Eye (tissue), 1 donor: ENCODE measurements around the gene BTG2.
"Not testable (repeated sequence)": the region's sequence is repeated elsewhere in the genome, so short reads cannot be mapped to it uniquely, and the experiment has no call there.

Experiments used
- DNase-seq: peaks from one replicate; pipeline ENCODE4 v3.0.0-alpha.2; 2015

The BTG2 gene

GRCh38 chr1:203304919-203305808, at the start of gene BTG2:
TSS of gene BTG2 (plus strand) at chr1:203305519. CDS start at chr1:203305607, 88 bp downstream.
- peak; percentile 96 for DNase-seq

GRCh38 chr1:203256636-203257035, 48.7 kb upstream of the BTG2 start:
- not testable (repeated sequence) for DNase-seq

DNA sequence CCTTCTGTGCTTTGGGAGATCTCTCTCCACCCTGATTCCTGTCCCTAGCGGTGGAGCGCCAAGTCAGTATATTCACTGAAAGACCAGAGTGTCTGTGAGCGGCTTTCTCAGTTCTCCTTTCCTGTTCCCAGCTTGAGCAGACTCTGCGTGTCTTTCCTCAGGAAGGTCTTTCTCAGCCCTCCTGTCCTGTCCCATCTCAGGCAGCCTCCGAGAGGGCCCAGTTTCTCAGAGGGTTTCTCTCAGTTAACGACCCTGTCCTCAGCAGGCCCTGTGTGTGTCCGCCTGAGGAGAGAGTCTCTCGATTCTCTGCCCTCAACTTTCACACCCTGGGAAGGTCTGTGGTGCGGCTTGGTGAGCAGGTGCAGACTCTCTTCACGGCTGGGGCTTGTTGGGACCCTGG, 41.8 kb upstream of the BTG2 start:
- DNase-seq: no peak

- DNase-seq: peak; percentile 17
These were observed 41.2 kb upstream of the BTG2 start for GRCh38 chr1:203264052-203264501.

DNA sequence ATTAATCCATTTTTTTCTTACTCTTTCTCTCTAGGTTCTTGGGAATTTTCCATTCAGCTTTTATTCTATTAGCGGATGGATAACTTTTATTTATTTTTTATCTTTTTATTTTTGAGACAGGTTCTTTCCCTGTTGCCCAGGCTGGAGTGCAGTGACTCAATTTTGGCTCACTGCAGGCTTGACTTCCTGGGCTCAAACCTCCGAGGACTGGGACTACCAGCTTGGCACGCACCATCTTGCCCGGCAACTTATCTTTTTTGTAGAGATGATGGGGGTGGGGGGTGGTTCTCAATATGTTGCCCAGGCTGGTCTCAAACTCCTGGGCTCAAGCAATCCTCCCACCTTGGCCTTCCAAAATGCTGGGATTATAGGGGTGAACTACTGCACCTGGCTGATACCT, 39.8 kb upstream of the BTG2 start:
- DNase-seq: no peak

DNA sequence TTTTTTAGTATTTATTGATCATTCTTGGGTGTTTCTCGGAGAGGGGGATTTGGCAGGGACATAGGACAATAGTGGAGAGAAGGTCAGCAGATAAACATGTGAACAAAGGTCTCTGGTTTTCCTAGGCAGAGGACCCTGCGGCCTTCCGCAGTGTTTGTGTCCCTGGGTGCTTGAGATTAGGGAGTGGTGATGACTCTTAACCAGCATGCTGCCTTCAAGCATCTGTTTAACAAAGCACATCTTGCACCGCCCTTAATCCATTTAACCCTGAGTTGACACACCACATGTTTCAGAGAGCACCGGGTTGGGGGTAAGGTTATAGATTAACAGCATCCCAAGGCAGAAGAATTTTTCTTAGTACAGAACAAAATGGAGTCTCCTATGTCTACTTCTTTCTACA, 39.2 kb upstream of the BTG2 start:
- not testable (repeated sequence) for DNase-seq

DNA sequence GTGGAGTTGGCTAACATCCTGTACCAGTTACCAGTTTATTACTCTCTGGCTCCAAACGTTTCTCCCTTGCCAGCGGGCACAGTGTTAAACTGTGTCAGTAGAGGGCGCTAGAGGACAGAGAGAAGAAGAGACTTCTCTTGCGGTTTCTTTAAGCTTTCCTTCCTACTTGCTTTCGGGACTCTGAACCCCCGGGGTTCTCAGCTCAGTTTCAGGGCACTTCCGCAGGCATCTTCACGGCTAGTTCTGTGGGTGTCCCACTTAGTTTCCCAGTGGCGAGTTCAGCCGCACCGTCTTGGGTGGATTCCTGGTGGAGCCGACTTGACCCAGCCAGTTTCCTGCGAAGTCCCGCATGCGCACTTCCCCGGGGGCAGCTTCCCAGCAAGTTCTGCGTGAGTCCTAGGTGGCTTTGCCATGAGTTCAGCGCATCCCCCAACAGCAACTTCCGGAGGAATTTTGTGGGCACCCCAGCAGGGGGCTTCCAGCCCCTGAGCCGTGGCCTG, 37.9 kb upstream of the BTG2 start:
- peak; percentile 98 for DNase-seq

GRCh38 chr1:203267912-203268311, 37.4 kb upstream of the BTG2 start:
- DNase-seq: no peak

DNA sequence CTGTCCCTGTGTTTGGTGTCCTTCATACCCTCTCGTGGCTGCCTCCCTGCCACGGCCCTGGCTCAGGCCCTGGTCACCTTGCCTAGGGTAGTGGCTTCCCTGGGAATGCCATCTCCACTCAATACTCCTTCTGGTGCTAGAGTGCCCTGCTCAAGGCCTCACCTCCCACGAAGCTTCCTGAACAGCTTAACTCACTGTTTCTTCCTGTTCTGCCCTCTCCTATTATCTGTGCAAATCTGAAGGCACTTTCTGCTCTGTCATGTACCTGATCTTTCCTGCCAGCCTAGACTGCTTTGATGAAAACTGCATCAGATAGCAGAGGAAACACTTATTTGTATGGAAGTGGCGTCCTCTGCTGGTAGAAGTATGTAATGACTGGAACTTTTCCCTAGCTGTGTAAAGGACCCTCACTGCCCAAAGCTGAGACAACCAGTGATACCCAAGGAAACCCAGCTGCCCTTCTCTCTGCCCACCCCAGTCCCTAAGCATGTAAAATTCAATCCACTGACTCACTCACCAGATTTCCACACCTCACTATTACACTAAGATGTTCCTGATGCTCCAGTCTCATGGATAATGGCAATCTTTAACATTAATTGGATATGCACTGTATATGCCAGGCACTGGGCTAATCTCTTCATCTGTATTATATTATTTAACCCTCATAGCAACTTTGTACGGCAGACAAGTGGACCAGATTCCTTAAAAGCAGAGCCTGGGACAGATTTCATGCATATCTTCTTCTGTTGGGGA, 36.2 kb upstream of the BTG2 start:
- DNase-seq: peak; percentile 90

- DNase-seq: no peak
These were observed 35.7 kb upstream of the BTG2 start for GRCh38 chr1:203269654-203270020.

GRCh38 chr1:203270448-203270847, 34.9 kb upstream of the BTG2 start:
- no peak for DNase-seq

DNA sequence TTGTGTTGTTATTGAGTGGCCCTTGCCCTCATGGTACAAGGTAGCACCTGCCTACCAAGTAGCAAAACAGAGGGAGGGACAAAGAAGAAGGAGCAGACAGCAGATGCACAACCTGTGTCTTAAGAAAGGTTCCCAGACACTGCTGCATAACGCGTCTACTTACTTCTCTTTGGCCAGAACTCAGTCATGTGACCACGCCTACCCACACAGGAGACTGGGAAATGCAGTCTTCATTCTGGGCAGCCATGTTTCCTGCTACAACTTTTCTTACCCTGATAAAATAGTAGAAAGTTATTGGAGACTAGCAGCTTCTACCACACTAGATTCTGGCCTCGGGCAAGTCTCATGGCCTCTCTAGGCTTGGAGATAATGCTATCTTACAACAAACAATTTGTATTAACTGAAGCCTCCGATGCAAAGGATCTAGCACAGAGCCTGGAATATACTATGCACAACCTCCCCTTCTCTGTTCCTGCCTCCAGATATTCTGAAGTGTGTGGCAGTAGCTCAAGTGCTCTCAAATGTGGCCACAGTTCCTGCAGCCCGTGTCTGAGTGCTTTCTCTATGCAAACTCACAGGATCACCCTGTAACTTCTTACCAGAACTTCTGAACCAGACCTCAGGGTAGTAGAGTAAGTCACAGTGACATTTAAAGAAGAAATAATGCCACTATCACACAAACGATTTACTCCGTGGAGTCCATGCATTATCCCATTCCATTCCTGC, 34.1 kb upstream of the BTG2 start:
- peak; percentile 78 for DNase-seq

- no peak for DNase-seq
These were observed 33.2 kb upstream of the BTG2 start for GRCh38 chr1:203271962-203272632.

DNA sequence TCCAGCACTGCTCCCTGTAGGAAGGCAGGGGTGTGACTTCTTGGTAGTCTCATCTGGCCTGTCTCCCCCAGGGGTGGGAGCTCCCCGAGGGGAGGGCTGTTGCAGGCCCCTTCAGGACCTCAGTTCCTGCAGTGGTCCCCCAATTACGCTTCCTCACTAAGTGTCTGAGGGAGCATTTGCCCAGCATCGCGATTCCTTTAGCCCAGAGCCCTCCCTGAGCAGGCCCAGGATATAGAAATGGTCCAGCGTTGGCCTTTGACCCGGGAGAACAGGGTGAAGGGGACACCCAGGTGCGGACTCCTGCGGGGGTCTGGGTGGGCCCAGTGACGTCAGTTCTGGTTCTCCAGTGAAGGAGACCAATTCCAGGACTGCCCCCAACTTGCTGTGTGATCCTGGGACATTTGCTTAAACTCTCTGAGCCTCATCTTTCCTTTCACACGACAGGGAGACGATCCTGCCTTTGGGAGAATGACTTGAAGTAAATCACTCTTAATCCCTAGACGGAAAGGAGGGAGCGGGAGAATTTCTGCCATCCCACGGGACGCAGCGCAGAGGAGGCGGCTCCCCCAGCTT, 32.6 kb upstream of the BTG2 start:
- no peak for DNase-seq

GRCh38 chr1:203273206-203273868, 32.0 kb upstream of the BTG2 start:
- DNase-seq: peak; percentile 97

DNA sequence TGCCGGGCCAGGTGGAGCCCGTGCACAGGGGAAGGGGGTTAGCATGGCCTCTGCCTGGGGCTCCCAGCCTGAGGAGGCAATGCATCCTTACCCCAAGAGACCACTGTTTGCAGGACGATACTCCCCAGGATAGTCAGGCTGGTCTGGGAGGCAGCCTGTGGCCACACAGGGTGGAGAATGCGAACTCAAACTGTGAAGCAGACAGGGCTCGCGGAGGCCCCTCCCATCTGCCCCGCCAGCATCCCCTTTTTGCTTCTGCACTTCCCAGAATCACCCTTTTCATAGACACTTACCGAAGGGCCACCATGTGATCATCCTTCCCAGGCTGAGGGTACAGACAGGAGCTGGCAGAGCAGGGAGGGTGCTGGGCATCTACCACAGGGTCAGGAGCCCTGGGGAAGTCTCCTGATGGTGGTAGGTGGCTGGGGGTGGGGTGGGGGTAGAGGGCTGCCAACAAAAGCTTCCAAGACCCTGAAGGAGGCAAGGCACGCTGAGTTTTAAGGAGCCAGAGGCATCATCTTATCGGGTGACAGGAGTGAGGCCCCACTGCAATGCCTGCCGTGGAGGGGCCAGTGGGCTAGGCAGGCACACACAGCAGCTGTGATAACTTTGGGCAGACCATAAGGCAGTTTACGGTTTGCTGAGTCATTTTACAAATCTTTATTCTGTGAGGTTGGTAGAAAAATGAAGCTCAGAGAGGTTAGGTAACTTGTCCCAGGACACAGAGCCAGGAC, 31.3 kb upstream of the BTG2 start:
- DNase-seq: peak; percentile 39

DNA sequence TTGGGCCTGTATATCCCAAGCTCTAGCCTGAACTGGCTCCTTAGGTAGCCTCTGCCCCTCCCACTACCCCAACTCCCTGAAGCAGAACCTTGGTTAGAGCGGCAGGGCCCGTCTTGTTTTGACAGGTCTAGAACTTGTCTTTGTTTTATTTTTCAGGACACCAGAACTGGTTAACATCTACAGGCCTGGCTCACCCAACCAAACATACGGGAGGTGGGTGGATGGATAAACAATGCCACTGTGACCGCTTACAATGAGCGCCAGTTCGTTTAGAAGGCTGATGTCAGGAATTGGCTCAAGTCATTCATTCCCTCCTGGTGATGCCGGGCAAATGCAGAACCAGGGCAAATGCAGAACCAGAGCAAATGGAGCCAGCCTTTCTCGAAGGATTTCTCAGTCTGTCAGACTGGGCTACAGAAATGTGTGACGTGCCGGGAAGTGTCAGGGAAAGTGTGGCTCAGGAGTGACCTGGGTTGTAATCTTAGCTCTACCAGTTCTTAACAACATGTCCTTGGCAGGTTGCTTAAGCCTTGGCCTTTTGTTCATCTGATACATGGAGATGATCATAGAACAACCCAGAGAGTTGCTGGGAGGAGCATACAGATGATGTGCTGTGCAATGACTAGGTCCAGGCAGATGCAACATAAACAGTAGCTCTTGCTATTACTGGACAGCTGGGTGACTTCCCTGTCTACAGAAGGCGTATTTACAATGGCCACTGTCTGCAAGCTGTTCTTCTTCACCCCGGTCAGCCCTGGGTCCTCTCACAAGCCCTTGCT, 30.5 kb upstream of the BTG2 start:
- DNase-seq: no peak

- no peak for DNase-seq
These were observed 29.6 kb upstream of the BTG2 start for GRCh38 chr1:203275656-203276272.

DNA sequence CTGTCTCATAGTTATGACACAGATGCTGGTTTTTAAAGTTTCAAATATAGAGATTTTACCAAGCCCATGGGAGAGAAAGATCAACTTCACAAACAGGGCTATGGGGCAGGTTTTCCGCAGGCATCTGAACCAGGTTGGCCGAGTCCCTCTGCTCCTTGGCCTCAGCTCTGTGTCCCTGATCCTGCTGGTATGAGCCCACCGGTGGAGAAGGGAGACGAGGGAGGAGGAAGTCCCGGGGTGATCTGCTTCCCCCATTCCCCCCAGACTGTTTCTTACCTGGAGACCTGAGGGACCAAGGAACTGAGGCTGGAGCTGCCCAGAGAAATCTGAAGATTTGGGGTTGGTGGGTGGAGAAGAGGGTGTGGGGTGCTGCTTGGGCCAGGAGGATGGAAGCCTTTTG, 28.9 kb upstream of the BTG2 start:
- no peak for DNase-seq
